HCT116 (cell line): ENCODE measurements around the gene MGST3. TPM values are rescaled to one million over a fixed set of nuclear protein-coding genes. Genes with fewer than 3 reads are reported as not detected.

Experiments used
- ATAC-seq: fragments of 200-7000 bp; cut with Tn5 transposase; 2 replicates; pipeline ENCODE4 v1.9.1; 2020; ENCODE audit warnings: mild to moderate bottlenecking, moderate library complexity
- BruUV-seq: library from RNA; stranded (reverse); fragments of 400-500 nt; replicated peaks from 2 replicates; lab custom pipeline; 2021; lab: Mats Ljungman, UMichigan
- CTCF ChIA-PET: fragments of 300-600 bp; sonication (Branson Sonifier 250); formaldehyde crosslinking; loops from one replicate; lab custom pipeline; 2021; ENCODE audit warnings: antibody characterized with exemption; lab: Charles Lee
- POLR2A ChIA-PET: fragments of 300-600, 350-600 bp; sonication (Branson Sonifier 250); formaldehyde crosslinking; loops from one replicate; lab custom pipeline; 2021; ENCODE audit warnings: antibody characterized with exemption; lab: Charles Lee
- RAD21 ChIA-PET, 2 experiments: fragments of 300-600 bp; sonication (Branson Sonifier 250); formaldehyde crosslinking; loops; one replicate each; lab custom pipeline; 2023; ENCODE audit warnings: low total read pairs in 2 of 2; ENCODE audit not compliant: uncharacterized antibody in 2 of 2, unreplicated experiment in 2 of 2, low non-redundant PET in 1 of 2; lab: Charles Lee
- DNase-seq: peaks from one replicate; pipeline ENCODE4 v3.0.0-alpha.2; 2010; ENCODE audit warnings: low read depth, low spot score
- H2AFZ ChIP-seq: fragments of 200-600 bp; shearing (Covaris generic), sonication (generic); 2 replicates; pipeline ENCODE4 v1.6.1; 2017; ENCODE audit warnings: low read depth, mixed run types, mixed read lengths, antibody characterized with exemption, low read length; ENCODE audit not compliant: poor library complexity, severe bottlenecking
- H3K27ac ChIP-seq: 2 replicates; pipeline ENCODE4 v1.5.1; 2012; ENCODE audit warnings: low read depth, low read length
- H3K27me3 ChIP-seq: fragments of 200-600 bp; sonication (generic); 2 replicates; pipeline ENCODE4 v1.6.1; 2016; ENCODE audit warnings: mixed run types, low read length, mixed read lengths; ENCODE audit not compliant: insufficient read depth
- H3K36me3 ChIP-seq, 2 experiments: fragments of 200-500 bp in 1 of 2; fragments of 200-600 bp in 1 of 2; sonication (Bioruptor generic) in 1 of 2; sonication (generic) in 1 of 2; 2 replicates each; pipeline versions ENCODE4 v1.5.1 to v1.6.1; 2014 to 2016; ENCODE audit warnings: low read length in 2 of 2, inconsistent platforms in 1 of 2, mixed read lengths in 1 of 2, mixed run types in 1 of 2; ENCODE audit not compliant: insufficient read depth in 2 of 2, control insufficient read depth in 1 of 2
- H3K4me1 ChIP-seq, 2 experiments: fragments of 200-600 bp in 1 of 2; sonication (generic) in 1 of 2; 2 replicates each; pipeline versions ENCODE4 v1.5.1 to v1.6.1; 2012 to 2017; ENCODE audit warnings: low read length in 2 of 2, inconsistent platforms in 1 of 2, mild to moderate bottlenecking in 1 of 2, mixed read lengths in 1 of 2, mixed run types in 1 of 2, moderate library complexity in 1 of 2; ENCODE audit not compliant: insufficient read depth in 2 of 2, control insufficient read depth in 1 of 2
- H3K4me2 ChIP-seq: fragments of 200-600 bp; sonication (generic); 2 replicates; pipeline ENCODE4 v1.6.1; 2017; ENCODE audit warnings: mixed run types, low read length, mixed read lengths
- H3K4me3 ChIP-seq, 2 experiments: fragments of 200-600 bp in 1 of 2; sonication (generic) in 1 of 2; replicated peaks in 1 of 2; 2 replicates each; pipeline ENCODE4 v1.5.1; 2011 to 2016; ENCODE audit warnings: low read length in 2 of 2, control low read depth in 1 of 2, low read depth in 1 of 2, mild to moderate bottlenecking in 1 of 2, mixed read lengths in 1 of 2, mixed run types in 1 of 2
- H3K79me2 ChIP-seq: fragments of 200-600 bp; sonication (generic); 2 replicates; pipeline ENCODE4 v1.6.1; 2017; ENCODE audit warnings: mild to moderate bottlenecking, mixed run types, low read length, moderate library complexity, mixed read lengths; ENCODE audit not compliant: insufficient read depth
- H3K9ac ChIP-seq: fragments of 200-600 bp; sonication (generic); 2 replicates; pipeline ENCODE4 v1.6.1; 2016; ENCODE audit warnings: low read length, mixed read lengths
- H3K9me2 ChIP-seq: fragments of 200-600 bp; sonication (generic), shearing (Covaris generic); 2 replicates; pipeline ENCODE4 v1.6.1; 2017; ENCODE audit warnings: mixed run types, mild to moderate bottlenecking, moderate library complexity; ENCODE audit not compliant: insufficient read depth
- H3K9me3 ChIP-seq, 2 experiments: fragments of 200-500 bp in 1 of 2; fragments of 200-600 bp in 1 of 2; sonication (Bioruptor generic) in 1 of 2; sonication (generic) in 1 of 2; 2 replicates each; pipeline ENCODE4 v1.6.1; 2014 to 2017; ENCODE audit warnings: low read length in 2 of 2, mixed read lengths in 2 of 2, inconsistent platforms in 1 of 2, low read depth in 1 of 2, mild to moderate bottlenecking in 1 of 2, mixed run types in 1 of 2, moderate library complexity in 1 of 2; ENCODE audit not compliant: control insufficient read depth in 1 of 2, insufficient read depth in 1 of 2
- H4K20me1 ChIP-seq: fragments of 200-600 bp; sonication (generic), shearing (Covaris generic); 2 replicates; pipeline ENCODE4 v1.6.1; 2017; ENCODE audit warnings: mixed run types, mild to moderate bottlenecking, moderate library complexity; ENCODE audit not compliant: insufficient read depth
- CBX3 ChIP-seq: IDR thresholded peaks from 2 replicates; pipeline ENCODE4 v1.6.1; 2012; ENCODE audit warnings: low read depth
- EGR1 ChIP-seq: IDR thresholded peaks from 2 replicates; pipeline ENCODE4 v1.6.1; 2012; ENCODE audit warnings: low read depth
- EZH2 ChIP-seq: fragments of 200-600 bp; sonication (generic); IDR thresholded peaks from 2 replicates; pipeline ENCODE4 v1.6.1; 2017; ENCODE audit warnings: antibody characterized with exemption, mixed run types
- EZH2phosphoT487 ChIP-seq: fragments of 200-600 bp; IDR thresholded peaks from 2 replicates; pipeline ENCODE4 v1.6.1; 2018; ENCODE audit warnings: antibody characterized with exemption, borderline replicate concordance
- JUND ChIP-seq: IDR thresholded peaks from 2 replicates; pipeline ENCODE4 v1.6.1; 2012
- RAD21 ChIP-seq: IDR thresholded peaks from 2 replicates; pipeline ENCODE4 v1.6.1; 2012; ENCODE audit warnings: low read depth, mild to moderate bottlenecking
- SP1 ChIP-seq: IDR thresholded peaks from 2 replicates; pipeline ENCODE4 v1.6.1; 2012; ENCODE audit warnings: low read depth
- SRF ChIP-seq: IDR thresholded peaks from 2 replicates; pipeline ENCODE4 v1.6.1; 2012; ENCODE audit warnings: low read depth
- TCF7L2 ChIP-seq: IDR thresholded peaks from 2 replicates; pipeline ENCODE4 v1.7.0; 2011; ENCODE audit warnings: borderline replicate concordance, inconsistent platforms; ENCODE audit not compliant: insufficient read depth, insufficient read length; ENCODE audit errors: extremely low read depth
- ZNF274 ChIP-seq: fragments of 200-500 bp; sonication (Bioruptor generic); IDR thresholded peaks from 2 replicates; pipeline ENCODE4 v1.6.1; 2014; ENCODE audit warnings: mild to moderate bottlenecking, low read depth, low read length, inconsistent platforms
- intact Hi-C: fragments of 100-400 bp; cut with micrococcal nuclease; formaldehyde crosslinking; loops from 2 replicates; pipeline ENCODE4 v1.10.0; 2022
- total RNA-seq: library from RNA; stranded (reverse); gene quantifications from one replicate; pipeline ENCODE4 v1.2.1, GENCODE V29; 2021; ENCODE audit not compliant: unreplicated experiment
- TF ChIP-seq, protein P1 (sequence below): IDR thresholded peaks from 2 replicates; pipeline ENCODE4 v1.6.1; 2012
- TF ChIP-seq, protein P2 (sequence below), 3 experiments: fragments of 200-600 bp in 1 of 3; sonication (generic) in 1 of 3; IDR thresholded peaks in 2 of 3; conservative IDR thresholded peaks in 1 of 3; 2 replicates each; pipeline ENCODE4 v1.5.1; 2012 to 2017; ENCODE audit warnings: low read depth in 2 of 3, low read length in 2 of 3, antibody characterized with exemption in 1 of 3, borderline replicate concordance in 1 of 3, control low read depth in 1 of 3, mild to moderate bottlenecking in 1 of 3, mixed read lengths in 1 of 3, mixed run types in 1 of 3, moderate library complexity in 1 of 3; ENCODE audit not compliant: insufficient read depth in 1 of 3
- TF ChIP-seq, protein P3 (sequence below): IDR thresholded peaks from 2 replicates; pipeline ENCODE4 v1.6.1; 2012; ENCODE audit warnings: low read depth
- TF ChIP-seq, protein P4 (sequence below): IDR thresholded peaks from 2 replicates; pipeline ENCODE4 v1.6.1; 2012

The MGST3 gene
- total RNA-seq, 1 experiment from 2014 or later, result 93.7 TPM

DNA sequence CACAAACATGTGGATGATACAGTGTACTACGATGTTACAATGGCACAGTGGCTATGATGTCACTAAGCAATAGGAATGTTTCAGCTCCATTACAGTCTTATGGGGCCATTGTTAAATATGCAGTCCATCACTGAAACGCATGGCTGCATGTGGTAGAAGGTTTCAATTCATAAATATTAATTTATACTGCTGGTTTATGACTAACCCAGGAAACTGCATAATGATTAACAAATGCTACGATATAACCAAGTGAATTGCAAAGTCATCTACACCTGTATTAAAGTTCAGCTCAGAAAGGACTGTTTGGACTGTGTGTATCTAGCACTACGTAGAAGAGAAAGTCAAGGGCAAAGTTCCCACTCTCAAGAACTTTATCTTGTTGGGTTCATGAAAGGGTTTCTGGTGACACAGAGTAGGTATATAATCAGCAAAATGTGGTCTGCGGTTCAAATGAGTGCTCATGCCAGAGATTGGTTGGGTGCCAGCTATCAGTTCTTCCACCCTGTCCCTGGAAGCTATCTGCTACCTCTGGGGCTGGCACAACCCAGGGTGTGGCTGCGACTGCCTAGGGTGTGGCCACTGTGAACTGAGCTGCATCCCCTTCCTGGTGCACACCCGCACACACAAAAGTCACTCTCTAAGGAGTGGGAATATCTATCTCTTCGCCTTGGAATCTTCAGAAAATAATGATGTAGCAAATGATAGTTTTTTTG lies 14.8 kb downstream of the MGST3 start:
- H3K9me2 ChIP-seq, result no peaks in the 10 kb centered on the region
- H3K9me3 ChIP-seq, result no peaks in the 10 kb centered on the region
- H3K4me3 ChIP-seq, result no peak overlapping the region
- no peak overlapping the region for H3K9ac ChIP-seq
- no peaks in the 10 kb centered on the region for H4K20me1 ChIP-seq
- ChIA-PET POLR2A (no interaction called here), CTCF (no interaction called here), RAD21 (no interaction called here)
- TF ChIP-seq, protein P1, sequence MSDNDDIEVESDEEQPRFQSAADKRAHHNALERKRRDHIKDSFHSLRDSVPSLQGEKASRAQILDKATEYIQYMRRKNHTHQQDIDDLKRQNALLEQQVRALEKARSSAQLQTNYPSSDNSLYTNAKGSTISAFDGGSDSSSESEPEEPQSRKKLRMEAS, result no peak
- TF ChIP-seq SP1, result peak; percentile 49; the same call in 1 of the 2 replicates
- no peak overlapping the region for H2AFZ ChIP-seq
- DNase-seq (peak; percentile 16), ATAC-seq (peak; percentile 91)
- H3K27me3 ChIP-seq, result no peaks in the 10 kb centered on the region
- H3K4me1 ChIP-seq, result peaks cover 6 to 18% of the 10 kb centered on the region in 2 experiments
- BruUV-seq, result no TSS peak
- no peak overlapping the region for H3K27ac ChIP-seq
- peaks cover 4% of the 10 kb centered on the region; the same call in 1 of the 2 replicates for H3K79me2 ChIP-seq
- intact Hi-C loops, result no loop called here
- no peaks in the 10 kb centered on the region for H3K36me3 ChIP-seq
- H3K4me2 ChIP-seq, result peak overlapping the region; percentile 58

DNA sequence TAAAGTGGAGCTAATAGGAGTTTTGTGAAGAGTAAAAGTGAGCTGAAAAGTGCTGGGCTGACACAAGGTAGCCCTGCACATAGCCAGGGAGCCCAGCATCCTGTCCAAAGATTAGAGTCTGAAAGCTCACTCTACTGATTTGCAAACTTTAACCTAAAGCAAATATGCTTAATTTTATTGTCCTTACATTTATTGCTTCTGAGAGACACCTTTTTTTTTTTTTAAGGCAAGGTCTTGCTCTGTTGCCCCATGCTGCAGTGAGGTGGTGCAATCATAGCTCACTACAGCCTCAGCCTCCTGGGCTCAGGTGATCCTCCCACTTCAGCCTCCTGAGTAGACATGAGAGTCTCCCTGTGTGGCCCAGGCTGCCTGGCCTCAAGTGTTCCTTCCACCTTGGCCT lies 16.5 kb downstream of the MGST3 start:
- H3K27me3 ChIP-seq, result no peaks in the 10 kb centered on the region
- no peak overlapping the region for H3K4me2 ChIP-seq
- no peak overlapping the region for H2AFZ ChIP-seq
- no peaks in the 10 kb centered on the region for H4K20me1 ChIP-seq
- TF ChIP-seq, protein P2, sequence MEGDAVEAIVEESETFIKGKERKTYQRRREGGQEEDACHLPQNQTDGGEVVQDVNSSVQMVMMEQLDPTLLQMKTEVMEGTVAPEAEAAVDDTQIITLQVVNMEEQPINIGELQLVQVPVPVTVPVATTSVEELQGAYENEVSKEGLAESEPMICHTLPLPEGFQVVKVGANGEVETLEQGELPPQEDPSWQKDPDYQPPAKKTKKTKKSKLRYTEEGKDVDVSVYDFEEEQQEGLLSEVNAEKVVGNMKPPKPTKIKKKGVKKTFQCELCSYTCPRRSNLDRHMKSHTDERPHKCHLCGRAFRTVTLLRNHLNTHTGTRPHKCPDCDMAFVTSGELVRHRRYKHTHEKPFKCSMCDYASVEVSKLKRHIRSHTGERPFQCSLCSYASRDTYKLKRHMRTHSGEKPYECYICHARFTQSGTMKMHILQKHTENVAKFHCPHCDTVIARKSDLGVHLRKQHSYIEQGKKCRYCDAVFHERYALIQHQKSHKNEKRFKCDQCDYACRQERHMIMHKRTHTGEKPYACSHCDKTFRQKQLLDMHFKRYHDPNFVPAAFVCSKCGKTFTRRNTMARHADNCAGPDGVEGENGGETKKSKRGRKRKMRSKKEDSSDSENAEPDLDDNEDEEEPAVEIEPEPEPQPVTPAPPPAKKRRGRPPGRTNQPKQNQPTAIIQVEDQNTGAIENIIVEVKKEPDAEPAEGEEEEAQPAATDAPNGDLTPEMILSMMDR (IDR thresholded peaks at IDR 0.05 in 2 of 3, conservative IDR thresholded peaks at IDR 0.05 in 1 of 3; ENCODE audit: borderline replicate concordance in 1 of 3, insufficient read depth in 1 of 3, low read depth in 2 of 3, low read length in 2 of 3), result no peak
- no peak for TF ChIP-seq SRF
- no peak for TF ChIP-seq CBX3
- TF ChIP-seq RAD21, result no peak
- TF ChIP-seq, protein P3, sequence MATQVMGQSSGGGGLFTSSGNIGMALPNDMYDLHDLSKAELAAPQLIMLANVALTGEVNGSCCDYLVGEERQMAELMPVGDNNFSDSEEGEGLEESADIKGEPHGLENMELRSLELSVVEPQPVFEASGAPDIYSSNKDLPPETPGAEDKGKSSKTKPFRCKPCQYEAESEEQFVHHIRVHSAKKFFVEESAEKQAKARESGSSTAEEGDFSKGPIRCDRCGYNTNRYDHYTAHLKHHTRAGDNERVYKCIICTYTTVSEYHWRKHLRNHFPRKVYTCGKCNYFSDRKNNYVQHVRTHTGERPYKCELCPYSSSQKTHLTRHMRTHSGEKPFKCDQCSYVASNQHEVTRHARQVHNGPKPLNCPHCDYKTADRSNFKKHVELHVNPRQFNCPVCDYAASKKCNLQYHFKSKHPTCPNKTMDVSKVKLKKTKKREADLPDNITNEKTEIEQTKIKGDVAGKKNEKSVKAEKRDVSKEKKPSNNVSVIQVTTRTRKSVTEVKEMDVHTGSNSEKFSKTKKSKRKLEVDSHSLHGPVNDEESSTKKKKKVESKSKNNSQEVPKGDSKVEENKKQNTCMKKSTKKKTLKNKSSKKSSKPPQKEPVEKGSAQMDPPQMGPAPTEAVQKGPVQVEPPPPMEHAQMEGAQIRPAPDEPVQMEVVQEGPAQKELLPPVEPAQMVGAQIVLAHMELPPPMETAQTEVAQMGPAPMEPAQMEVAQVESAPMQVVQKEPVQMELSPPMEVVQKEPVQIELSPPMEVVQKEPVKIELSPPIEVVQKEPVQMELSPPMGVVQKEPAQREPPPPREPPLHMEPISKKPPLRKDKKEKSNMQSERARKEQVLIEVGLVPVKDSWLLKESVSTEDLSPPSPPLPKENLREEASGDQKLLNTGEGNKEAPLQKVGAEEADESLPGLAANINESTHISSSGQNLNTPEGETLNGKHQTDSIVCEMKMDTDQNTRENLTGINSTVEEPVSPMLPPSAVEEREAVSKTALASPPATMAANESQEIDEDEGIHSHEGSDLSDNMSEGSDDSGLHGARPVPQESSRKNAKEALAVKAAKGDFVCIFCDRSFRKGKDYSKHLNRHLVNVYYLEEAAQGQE, result no peak
- no peak for TF ChIP-seq TCF7L2
- TF ChIP-seq, protein P1, result no peak
- TF ChIP-seq EGR1, result no peak
- TF ChIP-seq ZNF274, result no peak
- TF ChIP-seq, protein P4, sequence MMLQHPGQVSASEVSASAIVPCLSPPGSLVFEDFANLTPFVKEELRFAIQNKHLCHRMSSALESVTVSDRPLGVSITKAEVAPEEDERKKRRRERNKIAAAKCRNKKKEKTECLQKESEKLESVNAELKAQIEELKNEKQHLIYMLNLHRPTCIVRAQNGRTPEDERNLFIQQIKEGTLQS, result no peak
- no peak for TF ChIP-seq EZH2phosphoT487
- no peak for TF ChIP-seq JUND
- no peak for TF ChIP-seq EZH2
- BruUV-seq, result no TSS peak
- no peak overlapping the region for H3K4me3 ChIP-seq
- DNase-seq, result no peak
- no peak overlapping the region for H3K9ac ChIP-seq
- H3K4me1 ChIP-seq, result peaks cover 6 to 23% of the 10 kb centered on the region in 2 experiments
- H3K36me3 ChIP-seq, result 0 out of 4 replicates have a peak, but pooled peaks cover 2 to 4% of the 10 kb centered on the region in 2 experiments
- H3K27ac ChIP-seq, result no peak overlapping the region
- ChIA-PET RAD21 (no interaction called here), POLR2A (no interaction called here), CTCF (no interaction called here)
- peaks cover 4% of the 10 kb centered on the region; the same call in 1 of the 2 replicates for H3K79me2 ChIP-seq
- intact Hi-C loops, result no loop called here
- H3K9me3 ChIP-seq, result no peaks in the 10 kb centered on the region
- no peaks in the 10 kb centered on the region for H3K9me2 ChIP-seq
- no peak for ATAC-seq
